Aorta (tissue), 5 donors: ENCODE measurements around the gene FGD2. TPM values are rescaled to one million over a fixed set of nuclear protein-coding genes. Genes with fewer than 3 reads are reported as not detected.
A peak's percentile ranks its signal among the peaks of the same experiment; 100 is the strongest.

Experiments
- ATAC-seq: fragments of 200-7000 bp; cut with Tn5 transposase; one replicate; pipeline ENCODE4 v1.9.1; 2022; ENCODE audit warnings: moderate library complexity; ENCODE audit not compliant: low FRiP score
- DNase-seq, 2 donors: peaks; one replicate each; pipeline ENCODE4 v3.0.0-alpha.2; 2020
- H3K27ac ChIP-seq, 2 donors: one replicate each; pipeline ENCODE4 v1.5.1; 2013; ENCODE audit warnings: low read length in 2 of 2, mild to moderate bottlenecking in 2 of 2, moderate library complexity in 2 of 2, control low read depth in 1 of 2, inconsistent platforms in 1 of 2, low read depth in 1 of 2
- H3K27me3 ChIP-seq, 2 donors: one replicate each; pipeline ENCODE4 v1.6.1; 2013; ENCODE audit warnings: control low read depth in 1 of 2, low read length in 1 of 2, mild to moderate bottlenecking in 1 of 2, moderate library complexity in 1 of 2; ENCODE audit not compliant: insufficient read depth in 2 of 2, control insufficient read depth in 1 of 2
- H3K36me3 ChIP-seq, 2 donors: one replicate each; pipeline ENCODE4 v1.6.1; 2013; ENCODE audit warnings: control low read depth in 1 of 2, low read length in 1 of 2, mild to moderate bottlenecking in 1 of 2; ENCODE audit not compliant: insufficient read depth in 2 of 2, control insufficient read depth in 1 of 2
- H3K4me1 ChIP-seq, 2 donors: one replicate each; pipeline ENCODE4 v1.6.1; 2013; ENCODE audit warnings: low read length in 2 of 2, control low read depth in 1 of 2, mild to moderate bottlenecking in 1 of 2, moderate library complexity in 1 of 2; ENCODE audit not compliant: insufficient read depth in 2 of 2, control insufficient read depth in 1 of 2
- H3K4me3 ChIP-seq, 2 donors: one replicate each; pipeline ENCODE4 v1.5.1; 2013; ENCODE audit warnings: low read length in 2 of 2, control low read depth in 1 of 2, mild to moderate bottlenecking in 1 of 2
- H3K9me3 ChIP-seq: one replicate; pipeline ENCODE4 v1.6.1; 2013; ENCODE audit warnings: mild to moderate bottlenecking, low read length; ENCODE audit not compliant: control insufficient read depth
- WGBS, 2 donors: extraction: QIAGEN DNeasy Blood & Tissue Kit; methylation state at CpG; one replicate each; pipeline ENCODE4 v1.1.7; 2013; 5-methylcytosine and 5-hydroxymethylcytosine counted together
- intact Hi-C, 2 donors: fragments of 100-400 bp; cut with DNase I; formaldehyde crosslinking; loops; one replicate each; pipeline versions ENCODE4 v1.14.2 to v1.15.0; 2022
- polyA plus RNA-seq, 2 donors: library from polyadenylated mRNA; stranded (reverse); fragments of 200-250 nt; gene quantifications; one replicate each; pipeline ENCODE4 v1.2.3, GENCODE V29; 2013
- total RNA-seq, 2 donors: library from RNA; stranded (reverse); fragmentation: NEBNext Ultra II Directional; extraction: Animal tissue kit (Norgen Biotek cat#: 25700); gene quantifications; one replicate each; pipeline ENCODE4 v1.2.1, GENCODE V29; 2021
- donor health status: healthy with polysubstance abuse.
- donor health status: Bipolar disorder and iron deficiency.
- donor health status: DM: no; HTN: no; CAD: no.
- donor health status: DM: no; HTN: no; CAD: no.
- donor health status: DM: yes; HTN: yes; CAD: no.

Gene FGD2
- total and polyA plus RNA-seq, 4 donors = 2.2 to 33.9 (median 16.4) TPM

GRCh38 chr6:37024656-37025337, 19.3 kb downstream of the FGD2 start:
- WGBS, 2 donors = 65 to 68% methylated on average over 15 of the region's 15 CpGs

GRCh38 chr6:37025621-37026466, 20.4 kb downstream of the FGD2 start:
- no peaks in the 10 kb centered on the region for H3K4me1 ChIP-seq
- DNase-seq = peak; percentile 6 to 68
- intact Hi-C loops = no loop called here
- H3K36me3 ChIP-seq = no peaks in the 10 kb centered on the region
- H3K4me3 ChIP-seq = no peak overlapping the region
- ATAC-seq = no peak
- H3K27me3 ChIP-seq = no peaks in the 10 kb centered on the region
- no peaks in the 10 kb centered on the region for H3K9me3 ChIP-seq
- no peak overlapping the region for H3K27ac ChIP-seq
- WGBS, 2 donors = 89 to 91% methylated on average over 24 of the region's 24 CpGs

More at GRCh38 chr6:37024656-37025337, 19.3 kb downstream of the FGD2 start:
- intact Hi-C loops = no loop called here
- H3K9me3 ChIP-seq = no peaks in the 10 kb centered on the region
- H3K36me3 ChIP-seq = no peaks in the 10 kb centered on the region
- ATAC-seq (no peak), DNase-seq (peak in 1 of 2 donors; percentile 72)
- no peaks in the 10 kb centered on the region for H3K4me1 ChIP-seq
- no peaks in the 10 kb centered on the region for H3K27me3 ChIP-seq
- no peak overlapping the region for H3K4me3 ChIP-seq
- H3K27ac ChIP-seq = no peak overlapping the region

- no peaks in the 10 kb centered on the region for H3K27me3 ChIP-seq
- no peak overlapping the region for H3K4me3 ChIP-seq
- H3K27ac ChIP-seq = no peak overlapping the region
- DNase-seq (peak; percentile 20 to 69), ATAC-seq (no peak)
- 81 to 89% methylated on average over 15 of the region's 15 CpGs for WGBS, 2 donors
- no peaks in the 10 kb centered on the region for H3K4me1 ChIP-seq
- intact Hi-C loops = no loop called here
- H3K9me3 ChIP-seq = no peaks in the 10 kb centered on the region
- H3K36me3 ChIP-seq = no peaks in the 10 kb centered on the region
These were observed 21.7 kb downstream of the FGD2 start for GRCh38 chr6:37027036-37027720.

GRCh38 chr6:37027811-37028469, 22.5 kb downstream of the FGD2 start:
- Histone ChIP-seq H3K27ac (no peak overlapping the region), H3K4me3 (no peak overlapping the region), H3K4me1 (no peaks in the 10 kb centered on the region), H3K36me3 (no peaks in the 10 kb centered on the region), H3K9me3 (no peaks in the 10 kb centered on the region), H3K27me3 (no peaks in the 10 kb centered on the region)
- intact Hi-C loops = no loop called here
- DNase-seq = peak; percentile 42 to 55
- 93 to 95% methylated on average over 17 of the region's 17 CpGs for WGBS, 2 donors
- no peak for ATAC-seq

- H3K36me3 ChIP-seq = no peaks in the 10 kb centered on the region
- DNase-seq = peak; percentile 83 to 90
- WGBS, 2 donors = 66 to 70% methylated on average over 4 of the region's 4 CpGs
These were observed 24.0 kb downstream of the FGD2 start for GRCh38 chr6:37029249-37029971.

GRCh38 chr6:37030599-37030998, 25.1 kb downstream of the FGD2 start:
- H3K36me3 ChIP-seq = no peaks in the 10 kb centered on the region
- no peak overlapping the region for H3K27ac ChIP-seq
- H3K4me3 ChIP-seq = no peak overlapping the region
- no peaks in the 10 kb centered on the region for H3K27me3 ChIP-seq
- intact Hi-C loops = no loop called here
- no peak for ATAC-seq
- no peaks in the 10 kb centered on the region for H3K9me3 ChIP-seq
- 69 to 75% methylated on average over 2 of the region's 2 CpGs for WGBS, 2 donors
- no peaks in the 10 kb centered on the region for H3K4me1 ChIP-seq
- no peak for DNase-seq

More at GRCh38 chr6:37029249-37029971, 24.0 kb downstream of the FGD2 start:
- Histone ChIP-seq H3K4me1 (no peaks in the 10 kb centered on the region), H3K27me3 (no peaks in the 10 kb centered on the region), H3K4me3 (no peak overlapping the region), H3K27ac (no peak overlapping the region), H3K9me3 (no peaks in the 10 kb centered on the region)
- intact Hi-C loops = no loop called here
- ATAC-seq = peak; percentile 90

GRCh38 chr6:37032239-37032638, 26.8 kb downstream of the FGD2 start:
- ATAC-seq (no peak), DNase-seq (peak; percentile 28 to 33)
- intact Hi-C loops = no loop called here
- Histone ChIP-seq H3K4me3 (no peak overlapping the region), H3K27ac (no peak overlapping the region), H3K9me3 (no peaks in the 10 kb centered on the region), H3K4me1 (no peaks in the 10 kb centered on the region), H3K36me3 (no peaks in the 10 kb centered on the region), H3K27me3 (no peaks in the 10 kb centered on the region)
- WGBS, 2 donors = 86 to 88% methylated on average over 7 of the region's 7 CpGs

GRCh38 chr6:37033255-37033654, 27.8 kb downstream of the FGD2 start:
- Histone ChIP-seq H3K27me3 (no peaks in the 10 kb centered on the region), H3K4me3 (no peak overlapping the region), H3K9me3 (no peaks in the 10 kb centered on the region), H3K36me3 (no peaks in the 10 kb centered on the region), H3K4me1 (no peaks in the 10 kb centered on the region), H3K27ac (no peak overlapping the region)
- WGBS, 2 donors = 87 to 90% methylated on average over 7 of the region's 7 CpGs
- ATAC-seq (no peak), DNase-seq (peak; percentile 29 to 37)
- intact Hi-C loops = no loop called here
